HepG2 (cell line): ENCODE results near the gene GCNT2. TPM values are rescaled to one million over a fixed set of nuclear protein-coding genes. Genes with fewer than 3 reads are reported as not detected.

Source experiments
- ATAD3A ChIP-seq: sonication (generic); formaldehyde crosslinking; IDR thresholded peaks from 2 replicates; pipeline ENCODE4 v1.4.0; 2020; ENCODE audit warnings: missing genetic modification reagents
- ATF7 ChIP-seq, 2 experiments: fragments of 450-650 bp in 1 of 2; sonication (generic) in 1 of 2; formaldehyde crosslinking in 1 of 2; IDR thresholded peaks; 2 replicates each; pipeline versions ENCODE4 v1.4.0 to v1.6.1; 2016 to 2020; ENCODE audit warnings: antibody characterized with exemption in 1 of 2, mild to moderate bottlenecking in 1 of 2, missing genetic modification reagents in 1 of 2
- CBX5 ChIP-seq: sonication (generic); formaldehyde crosslinking; IDR thresholded peaks from 2 replicates; pipeline ENCODE4 v1.4.0; 2020; ENCODE audit warnings: missing genetic modification reagents, borderline replicate concordance
- ERF ChIP-seq: IDR thresholded peaks from 2 replicates; pipeline ENCODE4 v1.6.1; 2018; ENCODE audit warnings: missing biosample characterization, missing genetic modification reagents
- HNF4A ChIP-seq: sonication (generic); formaldehyde crosslinking; IDR thresholded peaks from 2 replicates; pipeline ENCODE4 v1.4.0; 2020; ENCODE audit warnings: missing genetic modification reagents
- JUN ChIP-seq: sonication (generic); formaldehyde crosslinking; IDR thresholded peaks from 2 replicates; pipeline ENCODE4 v1.4.0; 2020; ENCODE audit warnings: mild to moderate bottlenecking, missing genetic modification reagents
- KDM2A ChIP-seq: sonication (generic); formaldehyde crosslinking; IDR thresholded peaks from 2 replicates; pipeline ENCODE4 v1.4.0; 2020; ENCODE audit warnings: low read depth, missing genetic modification reagents, borderline replicate concordance
- MTF2 ChIP-seq: sonication (generic); formaldehyde crosslinking; IDR thresholded peaks from 2 replicates; pipeline ENCODE4 v1.5.0; 2020; ENCODE audit warnings: missing genetic modification reagents, borderline replicate concordance
- NR3C1 ChIP-seq: sonication (generic); formaldehyde crosslinking; IDR thresholded peaks from 2 replicates; pipeline ENCODE4 v1.4.0; 2020; ENCODE audit warnings: missing genetic modification reagents
- PAF1 ChIP-seq: IDR thresholded peaks from 2 replicates; pipeline ENCODE4 v1.6.1; 2016; ENCODE audit warnings: missing genetic modification reagents, missing compliant biosample characterization
- TOPORS ChIP-seq: sonication (generic); formaldehyde crosslinking; IDR thresholded peaks from 2 replicates; pipeline ENCODE4 v1.8.0; 2023; ENCODE audit warnings: mild to moderate bottlenecking, missing genetic modification reagents
- U2AF2 ChIP-seq: fragments of 200-400 bp; formaldehyde crosslinking; IDR thresholded peaks from 2 replicates; pipeline ENCODE4 v1.6.1; 2017; ENCODE audit warnings: low read depth, mild to moderate bottlenecking, low read length
- ZBTB21 ChIP-seq: sonication (generic); formaldehyde crosslinking; IDR thresholded peaks from 2 replicates; pipeline ENCODE4 v1.4.0; 2020; ENCODE audit warnings: missing genetic modification reagents
- ZIK1 ChIP-seq: sonication (generic); formaldehyde crosslinking; IDR thresholded peaks from 2 replicates; pipeline ENCODE4 v1.5.0; 2020; ENCODE audit warnings: mild to moderate bottlenecking, low read depth, missing genetic modification reagents, borderline replicate concordance
- ZMYM4 ChIP-seq: sonication (generic); formaldehyde crosslinking; IDR thresholded peaks from 2 replicates; pipeline ENCODE4 v1.8.1; 2023; ENCODE audit warnings: mild to moderate bottlenecking, missing genetic modification reagents
- ZNF180 ChIP-seq: sonication (generic); formaldehyde crosslinking; IDR thresholded peaks from 2 replicates; pipeline ENCODE4 v1.4.0; 2020; ENCODE audit warnings: low read depth, missing genetic modification reagents, borderline replicate concordance
- ZNF335 ChIP-seq: sonication (generic); formaldehyde crosslinking; IDR thresholded peaks from 2 replicates; pipeline ENCODE4 v1.4.0; 2020; ENCODE audit warnings: missing genetic modification reagents
- ZNF34 ChIP-seq: sonication (generic); formaldehyde crosslinking; IDR thresholded peaks from 2 replicates; pipeline ENCODE4 v1.4.0; 2020; ENCODE audit warnings: mild to moderate bottlenecking, missing genetic modification reagents, borderline replicate concordance
- ZNF430 ChIP-seq: sonication (generic); formaldehyde crosslinking; IDR thresholded peaks from 2 replicates; pipeline ENCODE4 v1.9.0; 2021; ENCODE audit warnings: mild to moderate bottlenecking, missing genetic modification reagents
- ZNF720 ChIP-seq: sonication (generic); formaldehyde crosslinking; IDR thresholded peaks from 2 replicates; pipeline ENCODE4 v1.4.0; 2020; ENCODE audit warnings: missing genetic modification reagents
- ZNF766 ChIP-seq: sonication (generic); formaldehyde crosslinking; IDR thresholded peaks from 2 replicates; pipeline ENCODE4 v1.5.0; 2020; ENCODE audit warnings: missing genetic modification reagents, borderline replicate concordance
- ZNF841 ChIP-seq: sonication (generic); formaldehyde crosslinking; IDR thresholded peaks from 2 replicates; pipeline ENCODE4 v1.8.1; 2023; ENCODE audit warnings: missing genetic modification reagents, borderline replicate concordance
- ZNF850 ChIP-seq: sonication (generic); formaldehyde crosslinking; conservative IDR thresholded peaks from 2 replicates; pipeline ENCODE4 v1.9.0; 2021; ENCODE audit warnings: mild to moderate bottlenecking, missing genetic modification reagents
- ZSCAN30 ChIP-seq: sonication (generic); formaldehyde crosslinking; IDR thresholded peaks from 2 replicates; pipeline ENCODE4 v1.5.0; 2020; ENCODE audit warnings: mild to moderate bottlenecking, missing genetic modification reagents
- polyA plus RNA-seq, 8 experiments: library from polyadenylated mRNA; depleted of rRNA in 3 of 8; stranded (reverse) in 7 of 8; unstranded in 1 of 8; fragments of >200 nt; fragmentation: Illumina TruSeq in 4 of 8; extraction: Trizol in 4 of 8; gene quantifications; 2 replicates each; pipeline versions ENCODE4 v1.2.1 to v1.2.3, GENCODE V29; 2011 to 2016; ENCODE audit warnings: low read depth in 4 of 8, missing spikeins in 1 of 8, mixed read lengths in 1 of 8; ENCODE audit not compliant: insufficient read depth in 1 of 8
- total RNA-seq, 5 experiments: library from RNA; depleted of rRNA; stranded (reverse); fragments of >200 nt; fragmentation: Illumina TruSeq; extraction: Trizol; gene quantifications; 2 replicates each; pipeline ENCODE4 v1.2.3, GENCODE V29; 2016; ENCODE audit warnings: low read depth in 1 of 5
- TF ChIP-seq, protein P1 (sequence below): sonication (generic); formaldehyde crosslinking; IDR thresholded peaks from 2 replicates; pipeline ENCODE4 v1.4.0; 2020; ENCODE audit warnings: mild to moderate bottlenecking, missing genetic modification reagents
- TF ChIP-seq, protein P2 (sequence below): sonication (generic); formaldehyde crosslinking; IDR thresholded peaks from 2 replicates; pipeline ENCODE4 v1.5.0; 2020; ENCODE audit warnings: mild to moderate bottlenecking, low read depth, missing genetic modification reagents, borderline replicate concordance

The GCNT2 gene
- total and polyA plus RNA-seq, 2 of the 13 experiments (the other 11 are each of a cell fraction or from before 2014, with no cell fraction given): 11.8 to 31.9 TPM

DNA sequence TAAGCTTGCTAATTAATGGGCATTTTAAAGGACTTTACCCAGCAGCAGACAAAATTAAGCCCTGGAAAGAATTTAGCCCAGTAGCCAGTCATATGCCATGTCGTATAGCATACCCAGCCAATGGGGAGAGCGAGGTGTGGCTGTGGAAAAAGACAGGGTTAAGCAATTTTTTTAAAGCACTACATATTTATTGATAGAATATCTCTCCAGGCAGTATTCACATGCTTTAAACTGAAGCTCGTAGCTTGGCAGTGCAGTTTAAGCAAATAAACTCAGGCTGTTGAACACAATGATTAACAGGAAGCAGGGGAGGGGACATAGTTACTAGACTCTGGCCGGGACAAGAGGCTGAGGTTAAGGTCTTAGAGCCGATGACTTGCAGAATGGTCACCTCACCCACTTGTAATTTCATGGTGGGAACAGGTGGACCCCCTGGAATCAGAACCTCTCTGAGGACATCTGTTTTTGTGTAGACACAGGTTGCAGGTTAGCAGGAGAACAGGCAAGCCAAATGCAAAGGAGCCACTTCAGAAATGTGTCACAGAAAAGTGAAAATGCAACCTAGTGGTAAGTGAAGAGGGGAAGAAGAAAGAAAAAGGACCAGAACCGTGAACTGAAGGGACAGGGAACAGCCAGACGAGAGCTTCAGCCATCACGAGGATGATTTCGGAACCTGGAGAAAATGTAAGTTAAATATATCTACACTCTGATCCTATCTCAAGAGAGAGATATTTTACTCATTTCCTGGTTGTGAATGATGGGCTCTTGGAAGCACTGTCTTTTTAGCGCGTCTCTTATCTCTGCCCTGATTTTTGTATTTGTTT is 7.2 kb downstream of the GCNT2 start (continued):
- TF ChIP-seq, protein P1, sequence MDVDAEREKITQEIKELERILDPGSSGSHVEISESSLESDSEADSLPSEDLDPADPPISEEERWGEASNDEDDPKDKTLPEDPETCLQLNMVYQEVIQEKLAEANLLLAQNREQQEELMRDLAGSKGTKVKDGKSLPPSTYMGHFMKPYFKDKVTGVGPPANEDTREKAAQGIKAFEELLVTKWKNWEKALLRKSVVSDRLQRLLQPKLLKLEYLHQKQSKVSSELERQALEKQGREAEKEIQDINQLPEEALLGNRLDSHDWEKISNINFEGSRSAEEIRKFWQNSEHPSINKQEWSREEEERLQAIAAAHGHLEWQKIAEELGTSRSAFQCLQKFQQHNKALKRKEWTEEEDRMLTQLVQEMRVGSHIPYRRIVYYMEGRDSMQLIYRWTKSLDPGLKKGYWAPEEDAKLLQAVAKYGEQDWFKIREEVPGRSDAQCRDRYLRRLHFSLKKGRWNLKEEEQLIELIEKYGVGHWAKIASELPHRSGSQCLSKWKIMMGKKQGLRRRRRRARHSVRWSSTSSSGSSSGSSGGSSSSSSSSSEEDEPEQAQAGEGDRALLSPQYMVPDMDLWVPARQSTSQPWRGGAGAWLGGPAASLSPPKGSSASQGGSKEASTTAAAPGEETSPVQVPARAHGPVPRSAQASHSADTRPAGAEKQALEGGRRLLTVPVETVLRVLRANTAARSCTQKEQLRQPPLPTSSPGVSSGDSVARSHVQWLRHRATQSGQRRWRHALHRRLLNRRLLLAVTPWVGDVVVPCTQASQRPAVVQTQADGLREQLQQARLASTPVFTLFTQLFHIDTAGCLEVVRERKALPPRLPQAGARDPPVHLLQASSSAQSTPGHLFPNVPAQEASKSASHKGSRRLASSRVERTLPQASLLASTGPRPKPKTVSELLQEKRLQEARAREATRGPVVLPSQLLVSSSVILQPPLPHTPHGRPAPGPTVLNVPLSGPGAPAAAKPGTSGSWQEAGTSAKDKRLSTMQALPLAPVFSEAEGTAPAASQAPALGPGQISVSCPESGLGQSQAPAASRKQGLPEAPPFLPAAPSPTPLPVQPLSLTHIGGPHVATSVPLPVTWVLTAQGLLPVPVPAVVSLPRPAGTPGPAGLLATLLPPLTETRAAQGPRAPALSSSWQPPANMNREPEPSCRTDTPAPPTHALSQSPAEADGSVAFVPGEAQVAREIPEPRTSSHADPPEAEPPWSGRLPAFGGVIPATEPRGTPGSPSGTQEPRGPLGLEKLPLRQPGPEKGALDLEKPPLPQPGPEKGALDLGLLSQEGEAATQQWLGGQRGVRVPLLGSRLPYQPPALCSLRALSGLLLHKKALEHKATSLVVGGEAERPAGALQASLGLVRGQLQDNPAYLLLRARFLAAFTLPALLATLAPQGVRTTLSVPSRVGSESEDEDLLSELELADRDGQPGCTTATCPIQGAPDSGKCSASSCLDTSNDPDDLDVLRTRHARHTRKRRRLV: no peak
- 0 out of 2 replicates have a peak, but pooled peaks have one; percentile 20 for TF ChIP-seq ZSCAN30 (CRISPR knock-in tag)
- 0 out of 2 replicates have a peak, but pooled peaks have one; percentile 30 for TF ChIP-seq CBX5 (CRISPR knock-in tag)
- no peak for TF ChIP-seq JUN (CRISPR knock-in tag)
- TF ChIP-seq ZBTB21: no peak
- TF ChIP-seq ERF (CRISPR knock-in tag): peak; percentile 80
- 0 out of 2 replicates have a peak, but pooled peaks have one; percentile 31 for TF ChIP-seq KDM2A
- TF ChIP-seq ZNF34 (CRISPR knock-in tag): no peak
- TF ChIP-seq, protein P2, sequence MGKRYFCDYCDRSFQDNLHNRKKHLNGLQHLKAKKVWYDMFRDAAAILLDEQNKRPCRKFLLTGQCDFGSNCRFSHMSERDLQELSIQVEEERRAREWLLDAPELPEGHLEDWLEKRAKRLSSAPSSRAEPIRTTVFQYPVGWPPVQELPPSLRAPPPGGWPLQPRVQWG (CRISPR knock-in tag): no peak
- TF ChIP-seq ZNF720 (CRISPR knock-in tag): no peak
- TF ChIP-seq ATF7 (IDR thresholded peaks at IDR 0.05): no peak
- TF ChIP-seq ATF7 (CRISPR knock-in tag; IDR thresholded peaks at IDR 0.05): no peak
- TF ChIP-seq PAF1: no peak
- no peak for TF ChIP-seq ZNF841
- no peak for TF ChIP-seq MTF2 (CRISPR knock-in tag)
- no peak for TF ChIP-seq ZNF850 (CRISPR knock-in tag)
- TF ChIP-seq ZNF335 (CRISPR knock-in tag): peak; percentile 83; the same call in 1 of the 2 replicates
- TF ChIP-seq NR3C1 (CRISPR knock-in tag): no peak
- no peak for TF ChIP-seq ZNF766 (CRISPR knock-in tag)
- 0 out of 2 replicates have a peak, but pooled peaks have one; percentile 48 for TF ChIP-seq TOPORS
- no peak for TF ChIP-seq U2AF2
- no peak for TF ChIP-seq ZIK1 (CRISPR knock-in tag)
- no peak for TF ChIP-seq ZMYM4 (CRISPR knock-in tag)
- TF ChIP-seq HNF4A (CRISPR knock-in tag): peak; percentile 50
- TF ChIP-seq ATAD3A (CRISPR knock-in tag): no peak
- TF ChIP-seq ZNF180 (CRISPR knock-in tag): no peak
- TF ChIP-seq ZNF430 (CRISPR knock-in tag): peak; percentile 61; the same call in 1 of the 2 replicates
